Activated B cell treated with CpG ODN at 0.5 μM for 24 hours (primary cell): Measurements from ENCODE around the gene TEAD1. TPM values are rescaled to one million over a fixed set of nuclear protein-coding genes. Genes with fewer than 3 reads are reported as not detected.

Experiments
- ATAC-seq: fragments of 200-7000 bp; cut with Tn5 transposase; one replicate; pipeline ENCODE4 v1.10.0; 2021; ENCODE audit warnings: low read depth, mild to moderate bottlenecking, moderate library complexity
- CTCF ChIA-PET: fragments of 350-600 bp; sonication (Branson Sonifier 250); formaldehyde crosslinking; loops from one replicate; lab custom pipeline; 2021; ENCODE audit warnings: antibody characterized with exemption; lab: Charles Lee
- POLR2A ChIA-PET: fragments of 350-600 bp; sonication (Branson Sonifier 250); formaldehyde crosslinking; loops from one replicate; lab custom pipeline; 2021; ENCODE audit warnings: antibody characterized with exemption; lab: Charles Lee
- DNase-seq: peaks from one replicate; pipeline ENCODE4 v3.0.0; 2022
- H3K27ac Mint-ChIP-seq: one replicate; pipeline ENCODE4 v1.8.0; 2020; ENCODE audit warnings: mixed read lengths
- H3K27me3 Mint-ChIP-seq: one replicate; pipeline ENCODE4 v1.8.0; 2021; ENCODE audit warnings: mixed read lengths
- H3K36me3 Mint-ChIP-seq: one replicate; pipeline ENCODE4 v1.8.0; 2021; ENCODE audit warnings: low read depth, mixed read lengths
- H3K4me1 Mint-ChIP-seq: one replicate; pipeline ENCODE4 v1.8.0; 2021; ENCODE audit warnings: mixed read lengths
- H3K4me3 Mint-ChIP-seq: one replicate; pipeline ENCODE4 v1.8.0; 2020; ENCODE audit warnings: mild to moderate bottlenecking, mixed read lengths
- H3K9me3 Mint-ChIP-seq: one replicate; pipeline ENCODE4 v1.8.0; 2020; ENCODE audit warnings: mixed read lengths
- intact Hi-C: fragments of 100-400 bp; cut with micrococcal nuclease; formaldehyde crosslinking; loops from one replicate; pipeline ENCODE4 v1.15.1; 2024
- total RNA-seq: library from RNA; stranded (reverse); gene quantifications from 2 replicates; pipeline ENCODE4 v1.2.3, GENCODE V29; 2022
- TF ChIP-seq, protein P1 (sequence below): fragments of 200-600 bp; IDR thresholded peaks from one replicate; pipeline ENCODE4 v1.8.0; 2022; ENCODE audit warnings: antibody characterized with exemption, mild to moderate bottlenecking

The TEAD1 gene
- total RNA-seq, 1 donor from 2014 or later, result 0.07 TPM

DNA sequence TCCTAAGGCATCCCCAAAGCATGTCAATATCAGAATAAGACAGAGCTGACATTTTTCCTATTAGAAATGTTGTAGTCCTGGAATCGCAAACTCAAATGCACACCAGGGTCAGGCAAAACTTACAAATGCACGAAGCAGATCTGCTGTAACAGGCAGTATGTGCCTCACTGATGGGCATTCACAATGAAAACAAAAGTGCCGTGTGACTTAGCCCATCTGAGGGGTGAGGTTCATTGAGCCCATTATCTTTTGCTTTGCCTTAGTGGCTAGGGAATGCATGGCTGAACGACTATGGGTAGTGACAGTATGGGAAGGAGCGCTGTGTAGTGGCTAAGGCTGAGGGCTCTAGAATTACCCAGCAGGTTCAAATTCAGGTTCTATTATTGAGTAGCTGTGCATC lies 291.8 kb downstream of the TEAD1 start:
- no peak overlapping the region for H3K27ac Mint-ChIP-seq
- ChIA-PET CTCF (interaction anchor here (0.7 to 2.7 kb wide), 3 partner anchors 8 to 419 kb away, joined by 3 to 22 read pairs (median 3); no protein-coding TSS in a partner anchor), POLR2A (no interaction called here)
- ATAC-seq (no peak), DNase-seq (no peak)
- TF ChIP-seq, protein P1, sequence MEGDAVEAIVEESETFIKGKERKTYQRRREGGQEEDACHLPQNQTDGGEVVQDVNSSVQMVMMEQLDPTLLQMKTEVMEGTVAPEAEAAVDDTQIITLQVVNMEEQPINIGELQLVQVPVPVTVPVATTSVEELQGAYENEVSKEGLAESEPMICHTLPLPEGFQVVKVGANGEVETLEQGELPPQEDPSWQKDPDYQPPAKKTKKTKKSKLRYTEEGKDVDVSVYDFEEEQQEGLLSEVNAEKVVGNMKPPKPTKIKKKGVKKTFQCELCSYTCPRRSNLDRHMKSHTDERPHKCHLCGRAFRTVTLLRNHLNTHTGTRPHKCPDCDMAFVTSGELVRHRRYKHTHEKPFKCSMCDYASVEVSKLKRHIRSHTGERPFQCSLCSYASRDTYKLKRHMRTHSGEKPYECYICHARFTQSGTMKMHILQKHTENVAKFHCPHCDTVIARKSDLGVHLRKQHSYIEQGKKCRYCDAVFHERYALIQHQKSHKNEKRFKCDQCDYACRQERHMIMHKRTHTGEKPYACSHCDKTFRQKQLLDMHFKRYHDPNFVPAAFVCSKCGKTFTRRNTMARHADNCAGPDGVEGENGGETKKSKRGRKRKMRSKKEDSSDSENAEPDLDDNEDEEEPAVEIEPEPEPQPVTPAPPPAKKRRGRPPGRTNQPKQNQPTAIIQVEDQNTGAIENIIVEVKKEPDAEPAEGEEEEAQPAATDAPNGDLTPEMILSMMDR, result no peak
- no peak overlapping the region for H3K4me3 Mint-ChIP-seq
- intact Hi-C loops, result no loop called here
- no peaks in the 10 kb centered on the region for H3K9me3 Mint-ChIP-seq
- no peaks in the 10 kb centered on the region for H3K27me3 Mint-ChIP-seq
- no peaks in the 10 kb centered on the region for H3K4me1 Mint-ChIP-seq
- H3K36me3 Mint-ChIP-seq, result no peaks in the 10 kb centered on the region

DNA sequence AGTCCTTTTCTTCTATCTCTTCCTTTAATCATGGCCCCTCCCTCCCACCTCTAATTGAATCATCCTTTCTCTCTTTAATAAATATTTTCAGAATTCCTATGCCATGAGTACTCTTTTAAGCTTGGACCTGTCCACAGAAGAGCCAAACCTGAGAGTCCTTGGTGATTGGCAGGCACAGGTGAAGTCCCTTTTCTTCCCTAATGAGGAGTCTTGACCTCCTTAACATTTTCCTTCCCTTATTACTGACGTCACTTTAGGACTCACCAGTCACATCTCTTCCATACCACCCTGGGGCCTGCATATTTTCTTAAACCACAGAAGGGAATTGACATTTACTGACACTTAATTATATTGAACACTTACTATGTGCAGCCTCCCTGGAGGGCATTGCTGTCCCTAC lies 293.9 kb downstream of the TEAD1 start:
- peaks cover 5% of the 10 kb centered on the region for H3K27me3 Mint-ChIP-seq
- intact Hi-C loops, result no loop called here
- TF ChIP-seq, protein P1, result no peak
- DNase-seq, result no peak
- H3K36me3 Mint-ChIP-seq, result no peaks in the 10 kb centered on the region
- ChIA-PET POLR2A (no interaction called here), CTCF (no interaction called here)
- no peaks in the 10 kb centered on the region for H3K4me1 Mint-ChIP-seq
- H3K9me3 Mint-ChIP-seq, result no peaks in the 10 kb centered on the region
- no peak overlapping the region for H3K4me3 Mint-ChIP-seq
- no peak for ATAC-seq
- H3K27ac Mint-ChIP-seq, result no peak overlapping the region

DNA sequence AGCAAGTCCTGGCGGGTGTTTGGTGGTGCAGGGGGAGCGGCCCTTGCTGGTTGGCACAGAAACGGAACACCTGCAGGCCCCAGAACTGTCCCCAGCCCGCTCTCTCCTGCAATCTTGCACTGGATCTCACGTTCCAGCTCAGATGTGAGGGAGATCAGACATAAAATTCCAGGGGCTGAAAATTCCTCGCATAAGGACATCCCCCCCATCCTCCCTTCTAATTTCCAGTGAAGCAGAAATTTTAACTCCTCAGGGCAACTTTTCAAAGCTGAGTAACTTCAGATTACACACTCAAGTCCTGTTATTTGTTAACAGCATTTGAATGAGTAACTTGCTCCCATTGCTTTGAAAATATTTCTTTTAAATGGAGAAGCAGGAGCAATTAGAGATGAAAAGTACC lies 294.6 kb downstream of the TEAD1 start:
- Mint-ChIP-seq H3K4me3 (no peak overlapping the region), H3K36me3 (no peaks in the 10 kb centered on the region), H3K4me1 (no peaks in the 10 kb centered on the region), H3K27me3 (peaks cover 5% of the 10 kb centered on the region), H3K9me3 (no peaks in the 10 kb centered on the region), H3K27ac (no peak overlapping the region)
- DNase-seq (no peak), ATAC-seq (no peak)
- intact Hi-C loops, result no loop called here
- TF ChIP-seq, protein P1, result no peak
- ChIA-PET POLR2A (no interaction called here), CTCF (no interaction called here)

DNA sequence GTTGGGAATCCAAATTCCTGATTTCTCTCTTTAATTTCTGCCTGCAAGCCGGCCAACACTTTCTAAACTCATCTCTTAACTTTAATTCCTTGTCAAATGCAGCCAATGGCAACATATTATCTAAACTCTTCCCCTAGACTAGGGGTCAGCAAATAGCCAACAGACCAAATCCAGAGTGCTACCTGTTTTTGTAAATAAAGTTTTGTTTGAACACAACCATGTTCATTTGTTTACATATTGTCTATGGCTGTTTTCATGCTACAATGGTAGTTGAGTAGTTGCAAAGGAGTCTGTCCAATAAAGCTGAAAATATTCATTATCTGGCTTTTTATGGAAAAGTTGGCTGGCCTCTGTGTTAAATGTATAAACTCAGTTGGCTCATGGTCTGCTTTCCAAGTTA lies 297.7 kb downstream of the TEAD1 start:
- DNase-seq, result no peak
- TF ChIP-seq, protein P1, result no peak
- ChIA-PET CTCF (no interaction called here), POLR2A (no interaction called here)
- Mint-ChIP-seq H3K27me3 (peaks cover 5% of the 10 kb centered on the region), H3K36me3 (no peaks in the 10 kb centered on the region), H3K4me1 (no peaks in the 10 kb centered on the region), H3K4me3 (no peak overlapping the region), H3K27ac (no peak overlapping the region), H3K9me3 (no peaks in the 10 kb centered on the region)
- ATAC-seq, result no peak
- intact Hi-C loops, result no loop called here

DNA sequence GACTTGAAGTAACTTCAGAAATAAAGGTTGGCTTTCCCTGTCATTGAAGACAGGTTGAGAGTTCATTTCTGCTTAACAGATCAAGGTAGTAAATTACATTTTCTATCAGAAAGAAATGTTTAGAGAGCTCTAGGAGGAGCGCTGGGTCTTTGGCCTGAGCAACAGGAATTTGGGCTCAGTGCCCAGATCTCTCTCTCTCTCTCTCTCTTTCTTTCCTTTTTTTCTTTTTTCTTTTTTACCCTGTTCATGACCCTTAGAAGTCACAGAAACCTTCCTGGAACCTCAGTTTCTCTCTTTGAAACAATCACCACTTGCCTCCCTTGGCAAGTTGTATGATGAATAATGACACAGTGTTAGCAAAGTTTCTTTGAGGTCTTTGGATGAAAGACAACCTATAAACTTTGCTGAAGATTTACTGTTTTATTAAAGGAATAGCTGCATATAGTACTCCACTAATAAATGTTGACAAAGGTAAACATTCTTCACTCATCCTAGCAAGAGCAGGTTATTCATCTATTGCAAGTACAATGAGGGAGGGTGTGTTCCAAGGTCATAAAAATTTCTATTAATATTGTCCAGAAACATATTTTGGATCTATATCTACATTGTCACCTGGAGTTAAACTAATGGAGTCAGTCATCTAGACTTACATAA lies 299.4 kb downstream of the TEAD1 start:
- no peak overlapping the region for H3K4me3 Mint-ChIP-seq
- H3K36me3 Mint-ChIP-seq, result no peaks in the 10 kb centered on the region
- no peaks in the 10 kb centered on the region for H3K4me1 Mint-ChIP-seq
- ATAC-seq (no peak), DNase-seq (no peak)
- intact Hi-C loops, result no loop called here
- no peaks in the 10 kb centered on the region for H3K9me3 Mint-ChIP-seq
- TF ChIP-seq, protein P1, result no peak
- peaks cover 8% of the 10 kb centered on the region for H3K27me3 Mint-ChIP-seq
- H3K27ac Mint-ChIP-seq, result no peak overlapping the region
- POLR2A ChIA-PET, result no interaction called here
- CTCF ChIA-PET, result no interaction called here
